H1 (cell line): ENCODE data around the gene STYXL1. TPM values are rescaled to one million over a fixed set of nuclear protein-coding genes. Genes with fewer than 3 reads are reported as not detected.

Experiments
- CTCF ChIA-PET: fragments of 300-600 bp; sonication (Branson Sonifier 250); formaldehyde crosslinking; loops from one replicate; lab custom pipeline; 2021; ENCODE audit not compliant: partially characterized antibody; lab: Charles Lee
- POLR2A ChIA-PET: fragments of 300-600 bp; sonication (Branson Sonifier 250); formaldehyde crosslinking; loops from one replicate; lab custom pipeline; 2021; ENCODE audit warnings: inconsistent platforms; ENCODE audit not compliant: partially characterized antibody; lab: Charles Lee
- DNase-seq, 2 experiments: peaks; one replicate each; pipeline versions ENCODE4 v3.0.0 to v3.0.0-alpha.2; 2010 to 2022; ENCODE audit warnings: low spot score in 2 of 2, low read depth in 1 of 2, mixed read lengths in 1 of 2
- FAIRE-seq: peaks from 2 replicates; lab custom pipeline; 2011; peaks lifted over from hg19 to GRCh38; lab: Jason Lieb, UNC
- H2AFZ ChIP-seq: 2 replicates; pipeline ENCODE4 v1.8.1; 2012; ENCODE audit warnings: low read length, inconsistent platforms
- H2AK5ac ChIP-seq: 2 replicates; pipeline ENCODE4 v1.6.1; 2013; ENCODE audit warnings: low read depth, low read length
- H2BK120ac ChIP-seq: replicated peaks from 2 replicates; pipeline ENCODE3; 2013; ENCODE audit warnings: low read depth, low read length, inconsistent platforms
- H2BK12ac ChIP-seq: 2 replicates; pipeline ENCODE4 v1.6.1; 2013; ENCODE audit warnings: low read depth, low read length
- H2BK15ac ChIP-seq: 2 replicates; pipeline ENCODE4 v1.6.1; 2013; ENCODE audit warnings: low read length
- H2BK20ac ChIP-seq: 2 replicates; pipeline ENCODE4 v1.6.1; 2013; ENCODE audit warnings: low read length
- H2BK5ac ChIP-seq: 2 replicates; pipeline ENCODE4 v1.6.1; 2013; ENCODE audit warnings: low read depth, low read length
- H3K14ac ChIP-seq: 2 replicates; pipeline ENCODE4 v1.6.1; 2013; ENCODE audit warnings: inconsistent platforms; ENCODE audit not compliant: insufficient read length
- H3K18ac ChIP-seq: 2 replicates; pipeline ENCODE4 v1.6.1; 2013; ENCODE audit warnings: low read length; ENCODE audit errors: extremely low read depth
- H3K23ac ChIP-seq: 2 replicates; pipeline ENCODE4 v1.6.1; 2013; ENCODE audit warnings: inconsistent platforms; ENCODE audit not compliant: insufficient read length
- H3K23me2 ChIP-seq: 2 replicates; pipeline ENCODE4 v1.6.1; 2013; ENCODE audit warnings: low read depth, low read length
- H3K27ac ChIP-seq: 2 replicates; pipeline ENCODE4 v1.6.1; 2011; ENCODE audit warnings: low read depth, low read length, inconsistent platforms
- H3K27me3 ChIP-seq, 4 experiments: replicated peaks in 1 of 4; 1 replicate in 1 of 4; 2 replicates in 3 of 4; pipeline versions ENCODE4 v1.6.1 to v1.8.1; 2011 to 2013; ENCODE audit warnings: low read length in 3 of 4, mild to moderate bottlenecking in 3 of 4, inconsistent platforms in 2 of 4, mixed read lengths in 2 of 4, moderate library complexity in 1 of 4; ENCODE audit not compliant: control insufficient read depth in 3 of 4, insufficient read depth in 3 of 4; ENCODE audit errors: extremely low read depth in 1 of 4
- H3K36me3 ChIP-seq, 4 experiments: 2 replicates each; pipeline versions ENCODE4 v1.6.1 to v1.8.1; 2011 to 2013; ENCODE audit warnings: mild to moderate bottlenecking in 4 of 4, low read length in 3 of 4, moderate library complexity in 2 of 4, control low read depth in 1 of 4, inconsistent platforms in 1 of 4; ENCODE audit not compliant: insufficient read depth in 4 of 4, control insufficient read depth in 2 of 4
- H3K4ac ChIP-seq: replicated peaks from 2 replicates; pipeline ENCODE3; 2013; ENCODE audit warnings: low read length, low read depth, mixed read lengths, inconsistent platforms; ENCODE audit not compliant: insufficient read length
- H3K4me1 ChIP-seq, 4 experiments: replicated peaks in 1 of 4; 1 replicate in 1 of 4; 2 replicates in 3 of 4; pipeline versions ENCODE4 v1.6.1 to v1.8.1; 2011 to 2013; ENCODE audit warnings: low read length in 3 of 4, inconsistent platforms in 2 of 4, mixed read lengths in 1 of 4; ENCODE audit not compliant: insufficient read depth in 4 of 4, control insufficient read depth in 3 of 4
- H3K4me2 ChIP-seq, 2 experiments: 2 replicates each; pipeline versions ENCODE4 v1.6.1 to v1.8.1; 2011 to 2013; ENCODE audit warnings: low read depth in 2 of 2, low read length in 2 of 2, control low read depth in 1 of 2, inconsistent platforms in 1 of 2, mild to moderate bottlenecking in 1 of 2; ENCODE audit not compliant: insufficient read depth in 1 of 2
- H3K4me3 ChIP-seq, 4 experiments: fragments of 200-600, 300-600 bp in 1 of 4; sonication (generic), shearing (Covaris generic), sonication (Bioruptor Twin) in 1 of 4; 2 replicates each; pipeline versions ENCODE4 v1.5.1 to v1.8.1; 2011 to 2016; ENCODE audit warnings: low read length in 4 of 4, low read depth in 3 of 4, control low read depth in 2 of 4, inconsistent platforms in 2 of 4, mild to moderate bottlenecking in 2 of 4, mixed read lengths in 1 of 4, moderate library complexity in 1 of 4; ENCODE audit not compliant: insufficient read depth in 2 of 4; ENCODE audit errors: extremely low read depth in 1 of 4
- H3K56ac ChIP-seq: replicated peaks from 2 replicates; pipeline ENCODE3; 2013; ENCODE audit warnings: low read depth, mild to moderate bottlenecking, mixed read lengths, low read length, inconsistent platforms; ENCODE audit not compliant: insufficient read length
- H3K79me1 ChIP-seq: 2 replicates; pipeline ENCODE4 v1.6.1; 2013; ENCODE audit warnings: low read depth, low read length, control low read depth
- H3K79me2 ChIP-seq, 2 experiments: 2 replicates each; pipeline versions ENCODE4 v1.6.1 to v1.8.1; 2012 to 2013; ENCODE audit warnings: low read length in 2 of 2, mild to moderate bottlenecking in 2 of 2, inconsistent platforms in 1 of 2; ENCODE audit not compliant: insufficient read depth in 2 of 2, control insufficient read depth in 1 of 2
- H3K9ac ChIP-seq, 4 experiments: replicated peaks in 1 of 4; 1 replicate in 1 of 4; 2 replicates in 3 of 4; pipeline versions ENCODE4 v1.6.1 to v1.8.1; 2011 to 2013; ENCODE audit warnings: low read depth in 3 of 4, low read length in 3 of 4, control low read depth in 2 of 4, mild to moderate bottlenecking in 2 of 4, moderate library complexity in 2 of 4, inconsistent platforms in 1 of 4; ENCODE audit errors: extremely low read depth in 1 of 4
- H3K9me3 ChIP-seq, 2 experiments: 2 replicates each; pipeline versions ENCODE4 v1.6.1 to v1.8.1; 2012 to 2013; ENCODE audit warnings: mild to moderate bottlenecking in 2 of 2, moderate library complexity in 2 of 2, control low read depth in 1 of 2, inconsistent platforms in 1 of 2, low read depth in 1 of 2, low read length in 1 of 2, mixed read lengths in 1 of 2; ENCODE audit not compliant: insufficient read depth in 2 of 2
- H4K20me1 ChIP-seq, 2 experiments: replicated peaks in 1 of 2; 2 replicates each; pipeline versions ENCODE3 to v1.8.1; 2011 to 2013; ENCODE audit warnings: inconsistent platforms in 2 of 2, low read length in 2 of 2, mild to moderate bottlenecking in 1 of 2; ENCODE audit not compliant: insufficient read depth in 2 of 2, control insufficient read depth in 1 of 2
- H4K5ac ChIP-seq: 2 replicates; pipeline ENCODE4 v1.6.1; 2013; ENCODE audit warnings: low read length, low read depth, mixed read lengths, inconsistent platforms; ENCODE audit not compliant: insufficient read length
- H4K8ac ChIP-seq: 2 replicates; pipeline ENCODE4 v1.8.0; 2013; ENCODE audit warnings: mild to moderate bottlenecking, moderate library complexity, low read length, inconsistent platforms; ENCODE audit not compliant: insufficient read depth; ENCODE audit errors: extremely low read depth
- H4K91ac ChIP-seq: replicated peaks from 2 replicates; pipeline ENCODE3; 2013; ENCODE audit warnings: low read length, mixed read lengths, inconsistent platforms; ENCODE audit not compliant: insufficient read length
- CEBPB ChIP-seq: IDR thresholded peaks from 2 replicates; pipeline ENCODE4 v1.6.1; 2012; ENCODE audit warnings: low read depth, low read length
- KDM4A ChIP-seq: IDR thresholded peaks from one replicate; pipeline ENCODE4 v1.7.1; 2012; ENCODE audit warnings: low read depth, mild to moderate bottlenecking, moderate library complexity, low read length, inconsistent platforms; ENCODE audit not compliant: severe bottlenecking
- RFX5 ChIP-seq: IDR thresholded peaks from 2 replicates; pipeline ENCODE4 v1.6.1; 2011; ENCODE audit warnings: low read depth, low read length, improper control_type of control experiment, borderline replicate concordance
- RXRA ChIP-seq: IDR thresholded peaks from 2 replicates; pipeline ENCODE4 v1.6.1; 2011; ENCODE audit warnings: low read depth, mild to moderate bottlenecking, low read length, moderate library complexity; ENCODE audit not compliant: insufficient read depth
- WGBS, 2 experiments: shearing (Covaris generic) in 1 of 2; methylation state at CpG; one replicate each; pipeline versions ENCODE4 v1.1.6 to v1.1.7; 2013 to 2015; ENCODE audit warnings: low lambda C conversion rate in 2 of 2, mixed read lengths in 2 of 2, inconsistent platforms in 1 of 2, low coverage in 1 of 2, missing lambda C conversion rate in 1 of 2; ENCODE audit not compliant: insufficient replicate concordance in 2 of 2, insufficient coverage in 1 of 2, insufficient read length in 1 of 2; ENCODE audit errors: extremely low coverage in 1 of 2, missing lambda C conversion rate in 1 of 2; 5-methylcytosine and 5-hydroxymethylcytosine counted together
- polyA plus RNA-seq, 7 experiments: library from polyadenylated mRNA; depleted of rRNA in 3 of 7; stranded (reverse) in 5 of 7; unstranded in 2 of 7; fragments of >200 nt in 5 of 7; fragments of 200-250 nt in 2 of 7; gene quantifications; 1 replicate in 5 of 7; 2 replicates in 1 of 7; 4 replicates in 1 of 7; pipeline versions ENCODE4 v1.2.1 to v1.2.3, GENCODE V29; 2011 to 2013; ENCODE audit warnings: missing spikeins in 2 of 7, mixed read lengths in 2 of 7
- total RNA-seq: library from RNA; stranded (reverse); fragmentation: NEBNext Ultra II Directional; extraction: Animal tissue kit (Norgen Biotek cat#: 25700); gene quantifications from 2 replicates; pipeline ENCODE4 v1.2.1, GENCODE V29; 2021

Gene STYXL1
- total and polyA plus RNA-seq, 2 of the 8 experiments (the other 6 are each of a cell fraction or from before 2014, with no cell fraction given): 32.3 to 53.9 TPM

DNA sequence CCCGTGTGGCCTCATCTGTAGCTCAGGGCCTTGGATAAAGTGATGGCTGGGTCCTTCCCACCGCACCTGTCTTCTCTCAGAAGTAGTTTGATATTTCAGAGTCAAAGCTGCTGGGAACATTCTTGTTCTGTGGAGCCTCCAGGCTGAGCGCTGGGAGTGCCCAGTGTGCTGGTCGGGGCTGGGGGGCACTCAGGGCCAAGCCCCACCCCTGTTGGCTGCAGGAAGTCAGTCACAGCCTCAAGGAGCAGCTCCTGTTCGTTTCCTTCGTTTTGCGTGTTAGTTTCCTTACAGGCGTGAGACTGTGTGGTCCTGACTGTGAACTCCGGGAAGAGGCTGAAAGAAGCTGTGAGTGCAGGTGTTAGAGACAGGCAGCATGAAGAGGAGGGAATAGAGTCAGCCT, 99.6 kb downstream of the STYXL1 start:
- ChIA-PET POLR2A (interaction anchor here (0.7 to 3.5 kb wide), 4 partner anchors 9 to 119 kb away, joined by 3 to 12 read pairs (median 6); partner anchors contain the start of gene POR), CTCF (interaction anchor here (0.8 to 3.3 kb wide), 8 partner anchors 9 to 205 kb away, joined by 3 to 13 read pairs (median 4); no protein-coding TSS in a partner anchor)
- Histone ChIP-seq H2AFZ (no peak overlapping the region), H2AK5ac (no peak overlapping the region), H4K8ac (no peak overlapping the region), H2BK5ac (no peak overlapping the region), H3K23me2 (no peaks in the 10 kb centered on the region), H3K79me2 (peaks cover 0 to 40% of the 10 kb centered on the region in 2 experiments; a peak in 2 of 4 replicates), H2BK12ac (no peak overlapping the region), H2BK15ac (no peak overlapping the region), H3K9me3 (no peaks in the 10 kb centered on the region), H3K23ac (no peak overlapping the region), H3K36me3 (no peaks in the 10 kb centered on the region), H3K79me1 (peaks cover 8% of the 10 kb centered on the region; the same call in 1 of the 2 replicates), H3K14ac (no peak overlapping the region), H3K4ac (no peak overlapping the region), H3K27ac (no peak overlapping the region), H2BK120ac (no peak overlapping the region), H2BK20ac (no peak overlapping the region), H3K56ac (no peak overlapping the region), H3K4me2 (no peak overlapping the region), H3K4me1 (no peaks in the 10 kb centered on the region; a peak in 1 of 7 replicates), H3K27me3 (no peaks in the 10 kb centered on the region), H3K4me3 (no peak overlapping the region), H3K9ac (no peak overlapping the region), H4K91ac (no peak overlapping the region), H4K5ac (no peak overlapping the region), H3K18ac (no peak overlapping the region), H4K20me1 (peaks cover 0 to 13% of the 10 kb centered on the region in 2 experiments)
- 90% methylated on average over 9 of the region's 9 CpGs; no CpG with 5 or more reads in 1 of the 2 experiments for WGBS, 2 experiments
- FAIRE-seq (no peak), DNase-seq (no peak)
- no peak for TF ChIP-seq KDM4A
- no peak for TF ChIP-seq RFX5
- TF ChIP-seq CEBPB: no peak
- TF ChIP-seq RXRA: no peak
